K562 (cell line): ENCODE data around the gene ERP27. TPM values are rescaled to one million over a fixed set of nuclear protein-coding genes. Genes with fewer than 3 reads are reported as not detected.

Source experiments
- ATAC-seq: fragments of 200-7000 bp; cut with Tn5 transposase; 3 replicates; pipeline ENCODE4 v1.9.1; 2020; ENCODE audit warnings: moderate library complexity
- BruUV-seq: library from RNA; stranded (reverse); fragments of 400-500 nt; replicated peaks from 2 replicates; lab custom pipeline; 2021; lab: Mats Ljungman, UMichigan
- CTCF ChIA-PET: fragments of 300-600 bp; formaldehyde crosslinking; extraction: SDS; loops from one replicate; lab custom pipeline; 2021; ENCODE audit warnings: low intra/inter-chr PET ratio; lab: Yijun Ruan, JAX
- POLR2A ChIA-PET: fragments of 300-600, 350-650 bp; sonication (Branson Sonifier 250); formaldehyde crosslinking; extraction: SDS; loops from one replicate; lab custom pipeline; 2021; ENCODE audit warnings: antibody characterized with exemption, inconsistent platforms; lab: Yijun Ruan, JAX
- DNase-seq, 4 experiments: peaks; one replicate each; pipeline versions ENCODE4 v3.0.0 to v3.0.0-alpha.2; 2011 to 2018; ENCODE audit warnings: low spot score in 3 of 4, mixed read lengths in 3 of 4; ENCODE audit errors: extremely low read depth in 1 of 4
- FAIRE-seq: peaks from 2 replicates; lab custom pipeline; 2011; peaks lifted over from hg19 to GRCh38; lab: Jason Lieb, UNC
- H2AFZ ChIP-seq: 2 replicates; pipeline ENCODE4 v1.6.0; 2011; ENCODE audit warnings: low read depth, low read length, control low read depth, inconsistent platforms
- H3K27ac ChIP-seq: fragments of 200-600 bp; 3 replicates; pipeline ENCODE4 v1.8.0; 2011; ENCODE audit warnings: low read depth, mild to moderate bottlenecking, control low read depth, inconsistent platforms, low read length, moderate library complexity, mixed read lengths; ENCODE audit errors: extremely low read depth
- H3K27me3 ChIP-seq, 2 experiments: fragments of 300-600 bp in 1 of 2; 2 replicates in 1 of 2; 3 replicates in 1 of 2; pipeline versions ENCODE4 v1.6.0 to v1.8.0; 2011; ENCODE audit warnings: inconsistent platforms in 2 of 2, low read length in 2 of 2, mild to moderate bottlenecking in 1 of 2, mixed read lengths in 1 of 2, moderate library complexity in 1 of 2; ENCODE audit not compliant: control insufficient read depth in 2 of 2, insufficient read depth in 2 of 2
- H3K36me3 ChIP-seq: fragments of 300-600 bp; 3 replicates; pipeline ENCODE4 v1.8.0; 2011; ENCODE audit warnings: mild to moderate bottlenecking, low read length, inconsistent platforms; ENCODE audit not compliant: control insufficient read depth, insufficient read depth
- H3K4me1 ChIP-seq, 2 experiments: fragments of 200-600 bp in 1 of 2; replicated peaks in 1 of 2; 2 replicates in 1 of 2; 3 replicates in 1 of 2; pipeline versions ENCODE4 v1.5.1 to v1.8.0; 2011; ENCODE audit warnings: inconsistent platforms in 2 of 2, low read length in 2 of 2, mild to moderate bottlenecking in 1 of 2, mixed read lengths in 1 of 2, moderate library complexity in 1 of 2; ENCODE audit not compliant: control insufficient read depth in 2 of 2, insufficient read depth in 2 of 2
- H3K4me2 ChIP-seq: 2 replicates; pipeline ENCODE4 v1.6.1; 2011; ENCODE audit warnings: low read length, control low read depth, inconsistent platforms, mixed read lengths; ENCODE audit not compliant: insufficient read depth
- H3K4me3 ChIP-seq: fragments of 200-600 bp; sonication (generic), shearing (Covaris generic); 2 replicates; pipeline ENCODE4 v1.5.1; 2016; ENCODE audit warnings: control low read depth, inconsistent platforms
- H3K79me2 ChIP-seq: fragments of 200-600 bp; 3 replicates; pipeline ENCODE4 v1.8.0; 2011; ENCODE audit warnings: low read length, inconsistent platforms; ENCODE audit not compliant: control insufficient read depth, insufficient read depth
- H3K9ac ChIP-seq, 2 experiments: 2 replicates each; pipeline versions ENCODE4 v1.6.0 to v1.6.1; 2011; ENCODE audit warnings: low read depth in 2 of 2, low read length in 2 of 2, control low read depth in 1 of 2, inconsistent platforms in 1 of 2, mild to moderate bottlenecking in 1 of 2, mixed read lengths in 1 of 2; ENCODE audit not compliant: insufficient read depth in 1 of 2
- H3K9me1 ChIP-seq: one replicate; pipeline ENCODE4 v1.6.0; 2011; ENCODE audit warnings: inconsistent platforms, mild to moderate bottlenecking, low read length, moderate library complexity; ENCODE audit not compliant: control insufficient read depth, insufficient read depth
- H3K9me3 ChIP-seq: replicated peaks from 2 replicates; pipeline ENCODE4 v1.5.1; 2011; ENCODE audit warnings: low read depth, low read length, inconsistent platforms; ENCODE audit not compliant: control insufficient read depth, insufficient read depth
- H4K20me1 ChIP-seq: replicated peaks from 2 replicates; pipeline ENCODE4 v1.6.1; 2011; ENCODE audit warnings: low read length, inconsistent platforms, mixed read lengths; ENCODE audit not compliant: control insufficient read depth, insufficient read depth
- BMI1 ChIP-seq: fragments of 150-350 bp; IDR thresholded peaks from 2 replicates; pipeline ENCODE4 v1.6.1; 2014; ENCODE audit warnings: low read length
- CEBPB ChIP-seq: fragments of 450-650 bp; IDR thresholded peaks from 2 replicates; pipeline ENCODE4 v1.6.1; 2016; ENCODE audit warnings: missing genetic modification characterization, missing compliant biosample characterization
- HSF4 ChIP-seq: fragments of 250-450 bp; sonication (Bioruptor Pico); IDR thresholded peaks from 2 replicates; pipeline ENCODE4 v2.1.2; 2022; ENCODE audit warnings: mild to moderate bottlenecking, moderate library complexity, borderline replicate concordance
- MAFK ChIP-seq: IDR thresholded peaks from 2 replicates; pipeline ENCODE4 v1.6.1; 2011; ENCODE audit warnings: low read length, improper control_type of control experiment
- MBD2 ChIP-seq: sonication (generic); IDR thresholded peaks from 2 replicates; pipeline ENCODE4 v1.6.1; 2016; ENCODE audit warnings: low read depth, borderline replicate concordance
- SMARCA4 ChIP-seq: fragments of 450-650 bp; IDR thresholded peaks from 2 replicates; pipeline ENCODE4 v1.6.1; 2016
- TCF7 ChIP-seq: sonication (generic); IDR thresholded peaks from 2 replicates; pipeline ENCODE4 v1.6.1; 2016; ENCODE audit warnings: antibody characterized with exemption, borderline replicate concordance
- ZNF408 ChIP-seq: fragments of 250-450 bp; sonication (Bioruptor Pico); IDR thresholded peaks from 2 replicates; pipeline ENCODE4 v1.4.0; 2020; ENCODE audit warnings: low read depth, mild to moderate bottlenecking, moderate library complexity
- ZNF696 ChIP-seq: fragments of 250-450 bp; sonication (Bioruptor Pico); conservative IDR thresholded peaks from 2 replicates; pipeline ENCODE4 v1.4.0; 2020; ENCODE audit warnings: mild to moderate bottlenecking, moderate library complexity
- ZNF76 ChIP-seq: fragments of 250-450 bp; sonication (Bioruptor Pico); IDR thresholded peaks from 2 replicates; pipeline ENCODE4 v1.4.0; 2020; ENCODE audit warnings: mild to moderate bottlenecking, moderate library complexity, borderline replicate concordance
- WGBS: fragments of 100-300 bp; shearing (Covaris generic); methylation state at CpG from one replicate; pipeline ENCODE4 v1.1.6; 2016; ENCODE audit warnings: low coverage, mixed read lengths; ENCODE audit not compliant: insufficient coverage; ENCODE audit errors: missing lambda C conversion rate; 5-methylcytosine and 5-hydroxymethylcytosine counted together
- in situ Hi-C: fragments of 300-500 bp; cut with MboI; formaldehyde crosslinking; loops from 4 replicates; pipeline ENCODE4 v1.15.0; 2018; ENCODE audit warnings: inconsistent platforms, mixed read lengths
- intact Hi-C: fragments of 100-400 bp; cut with micrococcal nuclease; formaldehyde crosslinking; loops from 2 replicates; pipeline ENCODE4 v1.14.2; 2022
- polyA plus RNA-seq, 8 experiments: library from polyadenylated mRNA; depleted of rRNA in 4 of 8; stranded (reverse) in 5 of 8; unstranded in 3 of 8; fragments of >200 nt; fragmentation: Nextera tagmentation in 2 of 8; fragmentation: Illumina TruSeq in 1 of 8; extraction: Ambion mirVana in 2 of 8; extraction: Trizol in 1 of 8; gene quantifications; 2 replicates each; pipeline versions ENCODE4 v1.2.1 to v1.2.3, GENCODE V29; 2011 to 2014; ENCODE audit warnings: inconsistent platforms in 1 of 8, missing spikeins in 1 of 8
- total RNA-seq, 7 experiments: library from RNA; depleted of rRNA in 6 of 7; stranded (reverse); fragments of >200 nt in 6 of 7; fragmentation: Illumina TruSeq in 2 of 7; extraction: Trizol in 2 of 7; gene quantifications; 2 replicates each; pipeline versions ENCODE4 v1.2.1 to v1.2.3, GENCODE V29; 2011 to 2021; ENCODE audit warnings: low replicate concordance in 1 of 7
- TF ChIP-seq, protein P1 (sequence below): IDR thresholded peaks from 2 replicates; pipeline ENCODE4 v1.6.1; 2011; ENCODE audit not compliant: insufficient read length; ENCODE audit errors: extremely low read depth

The ERP27 gene
- total and polyA plus RNA-seq, 9 of the 15 experiments (the other 6 are each of a cell fraction or from before 2014, with no cell fraction given), result 0.07 to 0.27 (median 0.11) TPM; not detected in 6

DNA sequence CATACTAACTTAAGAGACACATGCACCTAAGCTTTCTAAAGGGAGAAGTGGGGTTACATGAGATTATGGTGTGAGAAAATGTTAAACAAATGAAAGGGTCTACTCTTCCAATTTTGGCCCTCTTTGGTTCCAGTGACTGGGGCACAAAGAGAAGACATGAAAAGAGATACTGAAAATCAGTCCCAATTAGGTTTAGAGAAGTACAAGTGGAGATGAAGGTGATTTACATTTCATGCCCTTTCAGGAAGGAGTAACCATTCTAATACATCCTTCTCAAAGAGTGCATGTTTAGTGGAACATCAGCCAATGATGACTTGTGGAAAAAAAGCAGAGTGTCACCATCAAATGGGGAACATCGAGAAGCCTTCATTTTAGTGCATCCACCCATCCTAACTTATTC, 67.1 kb downstream of the ERP27 start:
- FAIRE-seq (no peak), DNase-seq (no peak)
- H3K4me3 ChIP-seq, result no peak overlapping the region
- in situ Hi-C loops, result no loop called here
- CTCF ChIA-PET, result no interaction called here
- no peak for TF ChIP-seq BMI1
- TF ChIP-seq ZNF408 (CRISPR knock-in tag), result no peak
- TF ChIP-seq ZNF76, result no peak
- TF ChIP-seq MAFK, result no peak
- no peak for TF ChIP-seq MBD2
- TF ChIP-seq SMARCA4, result no peak
- TF ChIP-seq, protein P1, sequence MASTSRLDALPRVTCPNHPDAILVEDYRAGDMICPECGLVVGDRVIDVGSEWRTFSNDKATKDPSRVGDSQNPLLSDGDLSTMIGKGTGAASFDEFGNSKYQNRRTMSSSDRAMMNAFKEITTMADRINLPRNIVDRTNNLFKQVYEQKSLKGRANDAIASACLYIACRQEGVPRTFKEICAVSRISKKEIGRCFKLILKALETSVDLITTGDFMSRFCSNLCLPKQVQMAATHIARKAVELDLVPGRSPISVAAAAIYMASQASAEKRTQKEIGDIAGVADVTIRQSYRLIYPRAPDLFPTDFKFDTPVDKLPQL, result no peak
- TF ChIP-seq ZNF696 (CRISPR knock-in tag), result no peak
- no peak for TF ChIP-seq TCF7
- TF ChIP-seq HSF4 (CRISPR knock-in tag), result no peak
- TF ChIP-seq CEBPB (tag), result no peak
- TF ChIP-seq, all 486 proteins: peak for 0
- Histone ChIP-seq H2AFZ (no peak overlapping the region), H3K9me1 (no peaks in the 10 kb centered on the region), H3K27ac (no peak overlapping the region), H4K20me1 (no peaks in the 10 kb centered on the region), H3K9ac (no peak overlapping the region), H3K9me3 (no peaks in the 10 kb centered on the region), H3K4me1 (peaks cover 0 to 3% of the 10 kb centered on the region in 2 experiments; a peak in 1 of 5 replicates), H3K4me2 (no peak overlapping the region), H3K79me2 (no peaks in the 10 kb centered on the region), H3K36me3 (no peaks in the 10 kb centered on the region), H3K27me3 (no peaks in the 10 kb centered on the region)
- POLR2A ChIA-PET, result interaction anchor here (0.7 kb wide), 1 partner anchor 16 kb away, joined by 3 read pairs; no protein-coding TSS in a partner anchor
- no TSS peak for BruUV-seq
- intact Hi-C loops, result no loop called here
- 0% methylated on average over 1 of the region's 1 CpG for WGBS
- ATAC-seq, result no peak
